Stimulated activated naive B cell treated with anti-CD40 and anti-IgM and Interleukin-4, amounts not matched to agents 10 μg/mL and 1 μg/mL and 100 μg/mL, for 72 hours (primary cell): Measurements from ENCODE around the gene FOXS1.

Experiments
- ATAC-seq, 2 donors: fragments of 150-1000 bp; cut with Tn5 transposase; replicated peaks; 2 replicates each; pipeline ENCODE4 v1.10.0; 2021; ENCODE audit warnings: moderate library complexity in 1 of 2
- DNase-seq: peaks from one replicate; pipeline ENCODE4 v3.0.0; 2021
- H3K27ac Mint-ChIP-seq: one replicate; pipeline ENCODE4 v1.8.0; 2022; ENCODE audit warnings: mild to moderate bottlenecking, mixed read lengths
- H3K27me3 Mint-ChIP-seq, 2 donors: one replicate each; pipeline ENCODE4 v1.8.0; 2022; ENCODE audit warnings: mixed read lengths in 2 of 2
- H3K36me3 Mint-ChIP-seq, 2 donors: one replicate each; pipeline ENCODE4 v1.8.0; 2022; ENCODE audit warnings: mixed read lengths in 2 of 2, mild to moderate bottlenecking in 1 of 2
- H3K4me1 Mint-ChIP-seq, 2 donors: one replicate each; pipeline ENCODE4 v1.8.0; 2022; ENCODE audit warnings: mixed read lengths in 2 of 2, mild to moderate bottlenecking in 1 of 2
- H3K4me3 Mint-ChIP-seq, 2 donors: one replicate each; pipeline ENCODE4 v1.8.0; 2022; ENCODE audit warnings: mild to moderate bottlenecking in 2 of 2, mixed read lengths in 2 of 2, moderate library complexity in 1 of 2
- H3K9me3 Mint-ChIP-seq, 2 donors: one replicate each; pipeline ENCODE4 v1.8.0; 2022; ENCODE audit warnings: mixed read lengths in 2 of 2, mild to moderate bottlenecking in 1 of 2

Gene FOXS1

DNA sequence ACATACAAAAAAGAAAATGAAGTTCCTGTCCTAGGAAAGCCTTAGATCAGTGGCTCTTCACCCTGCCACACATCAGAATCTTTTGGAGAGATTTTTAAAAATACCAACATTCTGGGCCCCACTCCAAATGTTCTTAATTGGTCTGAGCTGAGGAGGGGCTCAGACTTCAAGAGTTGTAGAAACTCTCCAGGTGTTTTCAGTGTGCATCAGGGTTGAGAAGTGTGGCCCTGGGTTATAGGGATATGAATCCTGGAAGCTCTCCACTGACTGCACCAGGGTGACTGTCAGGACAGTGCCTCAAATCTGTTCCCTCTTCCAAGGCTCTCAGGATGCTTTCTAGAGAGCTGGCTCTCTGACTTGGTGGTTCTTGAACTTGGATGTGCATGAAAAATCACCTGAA lies 31.8 kb downstream of the FOXS1 start:
- no peak overlapping the region for H3K4me3 Mint-ChIP-seq
- no peak overlapping the region for H3K27ac Mint-ChIP-seq
- H3K4me1 Mint-ChIP-seq, result peaks cover 0 to 6% of the 10 kb centered on the region in 2 donors
- no peaks in the 10 kb centered on the region for H3K27me3 Mint-ChIP-seq
- H3K36me3 Mint-ChIP-seq, result no peaks in the 10 kb centered on the region
- ATAC-seq (no peak), DNase-seq (no peak)
- H3K9me3 Mint-ChIP-seq, result no peaks in the 10 kb centered on the region

DNA sequence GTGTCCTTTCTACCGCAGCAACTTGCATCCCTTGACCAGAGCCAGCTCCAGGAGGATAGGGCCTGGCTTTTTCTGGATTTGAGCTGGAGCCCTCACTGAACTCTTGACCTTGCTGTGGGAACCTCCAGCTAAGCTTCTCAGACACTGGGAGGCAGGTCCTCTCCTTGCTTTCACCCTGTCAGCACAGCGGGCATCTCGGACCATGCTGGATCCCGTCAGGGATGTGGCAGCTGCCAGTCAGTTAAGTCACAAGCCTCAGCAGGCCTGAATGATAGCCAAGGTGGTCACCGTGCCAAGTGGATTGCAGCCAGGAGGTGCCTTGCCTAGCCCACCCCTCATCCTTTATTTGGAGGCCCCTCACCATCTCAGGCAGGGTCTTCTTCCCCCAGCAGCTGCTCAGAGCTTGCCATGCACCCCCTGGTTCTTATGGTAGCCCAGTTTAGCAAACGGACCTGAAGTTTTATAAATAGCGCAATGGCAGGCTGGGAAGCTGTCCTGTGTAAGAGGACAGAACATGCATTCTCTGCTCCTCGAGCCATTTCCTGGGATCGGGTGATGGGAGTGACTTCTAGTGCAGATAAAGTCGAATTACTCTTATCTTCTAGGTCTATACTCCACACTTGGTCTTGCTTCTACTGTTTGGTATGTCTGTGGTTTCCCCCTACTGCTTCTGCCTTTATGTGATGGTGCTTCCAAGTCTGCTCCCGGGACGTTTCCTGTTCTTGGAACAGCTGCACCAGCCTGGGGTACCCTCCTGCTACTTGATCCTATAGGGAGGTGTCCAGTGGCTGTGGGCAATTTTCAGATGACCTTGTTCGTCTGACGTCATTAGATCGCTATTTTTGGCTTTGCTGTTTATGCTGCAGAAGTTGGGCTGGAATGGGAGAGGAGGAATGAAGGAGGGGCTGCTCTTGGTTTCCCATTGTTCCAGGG lies 33.3 kb downstream of the FOXS1 start:
- DNase-seq, result no peak
- Mint-ChIP-seq H3K4me3 (no peak overlapping the region), H3K27me3 (no peaks in the 10 kb centered on the region), H3K4me1 (peaks cover 3 to 10% of the 10 kb centered on the region in 2 donors), H3K27ac (no peak overlapping the region), H3K36me3 (no peaks in the 10 kb centered on the region), H3K9me3 (no peaks in the 10 kb centered on the region)
- ATAC-seq, result no peak

DNA sequence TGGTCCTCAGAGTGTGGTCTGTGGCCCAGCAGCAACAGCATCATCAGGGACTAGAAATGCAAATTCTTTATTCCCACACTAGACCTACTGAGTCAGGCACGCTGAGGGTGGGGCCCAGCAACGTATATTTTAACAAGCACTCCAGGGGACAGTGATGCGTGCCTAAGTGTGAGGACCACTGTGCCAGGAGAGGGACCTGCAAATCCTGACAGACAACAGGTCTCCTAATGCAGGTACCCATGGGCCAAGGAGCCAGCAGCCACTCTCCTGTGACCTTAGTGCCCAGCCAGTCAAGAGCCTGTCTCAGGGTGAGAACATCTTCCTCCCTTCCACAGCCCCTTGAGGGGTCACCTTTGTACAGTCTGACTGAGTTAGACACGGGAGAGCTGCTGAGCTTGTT lies 34.2 kb downstream of the FOXS1 start:
- no peak overlapping the region for H3K27ac Mint-ChIP-seq
- peaks cover 8 to 19% of the 10 kb centered on the region in 2 donors for H3K4me1 Mint-ChIP-seq
- H3K27me3 Mint-ChIP-seq, result no peaks in the 10 kb centered on the region
- H3K4me3 Mint-ChIP-seq, result no peak overlapping the region
- no peaks in the 10 kb centered on the region for H3K36me3 Mint-ChIP-seq
- DNase-seq, result no peak
- no peaks in the 10 kb centered on the region for H3K9me3 Mint-ChIP-seq
- no peak for ATAC-seq

DNA sequence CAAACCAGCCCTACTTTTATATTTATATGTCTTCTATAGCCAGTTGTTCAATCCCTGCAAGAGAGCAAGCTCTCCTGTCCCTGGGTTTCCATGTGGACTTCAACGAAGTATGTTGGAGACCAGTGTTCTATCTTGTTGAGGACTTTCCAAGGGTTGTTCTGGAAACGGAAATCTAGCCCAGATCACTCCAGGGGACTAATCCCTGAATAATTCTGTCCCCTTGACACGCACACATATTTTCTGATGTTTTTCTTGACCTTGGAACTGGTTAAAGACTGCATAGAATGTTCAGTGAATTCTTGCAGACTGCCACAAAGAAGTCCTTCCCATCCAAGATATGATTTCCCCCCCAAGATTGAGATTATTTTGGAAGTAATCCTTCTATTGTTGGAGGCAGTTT lies 35.7 kb downstream of the FOXS1 start:
- no peak overlapping the region for H3K4me3 Mint-ChIP-seq
- H3K9me3 Mint-ChIP-seq, result no peaks in the 10 kb centered on the region
- H3K27me3 Mint-ChIP-seq, result no peaks in the 10 kb centered on the region
- no peaks in the 10 kb centered on the region for H3K36me3 Mint-ChIP-seq
- DNase-seq (no peak), ATAC-seq (no peak)
- H3K4me1 Mint-ChIP-seq, result peaks cover 11 to 24% of the 10 kb centered on the region in 2 donors
- H3K27ac Mint-ChIP-seq, result no peak overlapping the region

DNA sequence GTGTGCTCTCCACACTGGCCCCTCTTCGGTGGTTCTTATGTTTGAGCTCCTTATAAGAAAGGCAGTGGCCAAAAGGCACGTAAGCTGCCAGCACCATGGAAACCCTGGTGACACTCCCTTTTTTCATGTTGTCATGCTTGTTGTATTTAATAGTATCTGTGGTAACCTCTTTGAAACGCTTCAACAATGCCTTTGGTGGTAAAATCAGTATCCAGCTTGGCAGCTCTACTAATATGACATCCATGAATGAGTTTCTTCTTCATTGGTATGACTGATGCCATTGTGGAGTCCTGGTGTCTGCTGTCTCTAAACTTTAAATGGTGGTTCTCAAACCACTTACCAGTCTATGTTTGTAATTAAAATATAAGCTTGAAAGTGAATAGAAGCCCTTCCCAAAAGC lies 36.9 kb downstream of the FOXS1 start:
- no peak overlapping the region for H3K4me3 Mint-ChIP-seq
- H3K9me3 Mint-ChIP-seq, result no peaks in the 10 kb centered on the region
- no peak for ATAC-seq
- DNase-seq, result no peak
- H3K36me3 Mint-ChIP-seq, result no peaks in the 10 kb centered on the region
- no peaks in the 10 kb centered on the region for H3K27me3 Mint-ChIP-seq
- no peak overlapping the region for H3K27ac Mint-ChIP-seq
- H3K4me1 Mint-ChIP-seq, result peaks cover 11 to 29% of the 10 kb centered on the region in 2 donors

DNA sequence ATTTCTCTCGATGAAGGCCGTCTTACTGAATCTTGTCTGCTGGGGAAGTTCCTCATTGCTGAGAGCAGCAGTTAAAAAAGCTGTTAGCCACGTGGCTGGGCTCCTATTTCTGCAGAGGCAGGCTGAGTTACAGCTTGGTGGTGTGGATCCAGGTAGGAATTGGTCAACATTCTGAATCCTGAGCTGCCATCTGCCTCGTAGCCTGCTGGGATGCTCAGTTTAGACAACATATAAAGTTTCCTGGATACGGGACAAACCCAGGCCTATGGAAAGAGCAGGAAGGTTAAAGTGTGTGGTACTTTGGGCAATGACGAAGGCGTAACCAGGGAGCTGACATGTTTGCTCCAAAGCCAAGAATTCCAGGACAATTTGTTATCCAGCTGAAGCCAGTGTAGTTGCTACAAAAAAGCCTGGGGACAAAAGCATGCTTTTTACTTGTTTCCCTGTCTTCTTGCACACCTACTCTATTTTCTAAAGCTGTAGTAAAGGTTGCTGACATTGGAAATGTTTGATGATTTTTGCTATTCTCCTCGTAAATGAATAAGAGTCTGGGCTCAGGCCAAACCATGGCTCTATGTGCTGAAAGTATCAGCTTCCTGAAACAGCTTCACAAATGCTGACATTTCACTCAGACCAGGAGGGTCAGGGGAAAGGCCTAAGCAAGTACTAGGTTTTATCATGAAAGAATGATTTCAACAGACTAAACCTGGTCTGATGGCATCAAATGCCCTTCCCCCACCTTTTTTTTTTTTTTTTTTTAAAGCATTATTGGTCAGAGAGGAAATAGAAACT lies 38.6 kb downstream of the FOXS1 start:
- Mint-ChIP-seq H3K36me3 (peaks cover 0 to 1% of the 10 kb centered on the region in 2 donors), H3K9me3 (no peaks in the 10 kb centered on the region), H3K27ac (no peak overlapping the region), H3K27me3 (no peaks in the 10 kb centered on the region), H3K4me1 (peaks cover 11 to 32% of the 10 kb centered on the region in 2 donors), H3K4me3 (no peak overlapping the region)
- DNase-seq, result no peak
- peak; percentile 36 to 49 for ATAC-seq

DNA sequence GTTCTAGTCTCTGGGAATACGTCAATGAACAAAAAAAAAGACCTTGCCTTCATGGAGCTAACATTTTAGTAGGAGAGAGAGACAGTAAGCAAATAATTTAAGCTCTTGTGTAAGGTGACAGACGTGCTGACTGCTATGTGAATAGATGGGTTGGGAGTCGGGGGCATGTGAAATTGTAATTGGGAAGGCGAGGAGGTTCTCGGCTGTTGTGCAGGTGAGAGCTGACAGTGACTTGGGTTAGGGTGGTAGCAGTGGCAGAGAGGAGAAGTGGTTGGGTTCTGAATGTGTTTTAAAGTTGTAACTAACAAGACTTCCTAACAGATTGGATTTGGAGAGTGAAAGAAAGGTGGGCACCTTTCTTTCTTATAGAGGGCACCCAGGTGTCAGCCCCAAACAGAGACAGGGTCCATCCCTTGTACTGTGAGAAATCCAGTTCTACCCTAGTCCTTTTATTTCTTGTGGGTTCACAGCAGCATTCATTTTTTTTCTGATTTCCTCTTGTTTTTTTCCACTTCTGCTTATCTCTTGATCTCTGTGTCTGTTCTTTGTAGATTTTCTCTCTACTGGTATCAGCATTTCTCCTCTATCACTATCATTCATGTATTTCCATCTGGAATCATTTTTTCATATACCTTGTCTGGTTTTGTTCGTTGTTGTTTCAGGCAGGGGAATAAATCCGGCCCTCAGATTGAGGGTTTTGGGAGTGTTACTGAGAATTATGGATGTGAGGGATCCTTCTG lies 41.7 kb downstream of the FOXS1 start:
- no peak overlapping the region for H3K4me3 Mint-ChIP-seq
- H3K27me3 Mint-ChIP-seq, result no peaks in the 10 kb centered on the region
- peaks cover 11 to 26% of the 10 kb centered on the region in 2 donors for H3K4me1 Mint-ChIP-seq
- H3K27ac Mint-ChIP-seq, result no peak overlapping the region
- H3K9me3 Mint-ChIP-seq, result no peaks in the 10 kb centered on the region
- DNase-seq, result no peak
- no peak for ATAC-seq
- H3K36me3 Mint-ChIP-seq, result peaks cover 0 to 1% of the 10 kb centered on the region in 2 donors

DNA sequence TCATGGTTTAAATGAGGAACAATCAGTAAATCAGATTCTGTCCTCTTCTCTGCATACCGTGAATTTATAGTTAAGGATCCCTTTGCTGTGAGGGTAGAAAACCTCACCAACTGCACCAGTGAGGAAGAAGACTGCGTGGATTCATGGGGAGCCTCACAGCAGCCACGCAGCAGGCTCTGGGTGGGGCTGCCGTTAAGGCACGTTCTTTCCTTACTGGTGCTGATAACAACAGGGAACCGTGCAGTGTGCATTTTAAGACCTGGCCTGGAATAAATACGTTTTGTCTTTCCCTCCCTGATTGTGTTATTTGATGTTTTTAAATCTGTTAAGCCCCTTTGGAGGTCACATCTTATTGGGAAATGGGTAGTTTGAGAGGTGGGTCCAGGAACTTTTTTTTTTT lies 43.9 kb downstream of the FOXS1 start:
- ATAC-seq, result no peak
- H3K36me3 Mint-ChIP-seq, result peaks cover 0 to 4% of the 10 kb centered on the region in 2 donors
- H3K27ac Mint-ChIP-seq, result no peak overlapping the region

DNA sequence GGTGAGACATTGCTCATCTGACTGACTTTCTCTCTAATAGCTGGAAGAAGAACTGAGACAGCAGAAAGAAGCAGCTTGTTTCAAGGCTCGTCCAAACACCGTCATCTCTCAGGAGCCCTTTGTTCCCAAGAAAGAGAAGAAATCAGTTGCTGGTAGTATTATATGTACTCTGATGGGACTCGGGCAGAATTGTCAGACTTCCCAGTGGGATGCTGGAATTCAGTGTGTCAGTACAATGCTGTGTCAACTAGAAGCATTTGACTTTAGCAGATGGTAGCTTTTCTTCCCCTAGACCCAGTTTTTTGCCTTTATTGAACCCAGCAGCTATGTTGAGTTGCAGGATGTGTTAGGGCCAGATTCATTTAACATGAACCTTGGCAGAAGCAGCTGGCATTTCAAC lies 48.0 kb downstream of the FOXS1 start:
- H3K9me3 Mint-ChIP-seq, result no peaks in the 10 kb centered on the region
- no peak overlapping the region for H3K4me3 Mint-ChIP-seq
- no peaks in the 10 kb centered on the region for H3K4me1 Mint-ChIP-seq
- no peaks in the 10 kb centered on the region for H3K27me3 Mint-ChIP-seq
- peaks cover 0 to 3% of the 10 kb centered on the region in 2 donors for H3K36me3 Mint-ChIP-seq
- ATAC-seq, result no peak
- DNase-seq, result no peak
- no peak overlapping the region for H3K27ac Mint-ChIP-seq

More for the DNA sequence above, 43.9 kb downstream of the FOXS1 start:
- Mint-ChIP-seq H3K4me1 (peaks cover 6 to 16% of the 10 kb centered on the region in 2 donors), H3K9me3 (no peaks in the 10 kb centered on the region), H3K27me3 (no peaks in the 10 kb centered on the region), H3K4me3 (no peak overlapping the region)
- no peak for DNase-seq
